Hippocampal formation (tissue), 2 donors: Measurements from ENCODE around the gene SLC13A2.
"Not testable (repeated sequence)": the region's sequence is repeated elsewhere in the genome, so short reads cannot be mapped to it uniquely, and the experiment has no call there.

ENCODE experiments used
- DNase-seq, 2 donors: peaks; one replicate each; lab custom pipeline; 2025; lab: John Stamatoyannopoulos, UW

The SLC13A2 gene

GRCh38 chr17:28473542-28473941, at the start of gene SLC13A2:
SLC13A2 (plus strand) TSS chr17:28473644; CDS start chr17:28473713, 69 bp downstream.
- DNase-seq: no peak

- no peak for DNase-seq
These were observed 48.2 kb upstream of the SLC13A2 start for GRCh38 chr17:28425206-28425605.

- no peak for DNase-seq
These were observed 47.3 kb upstream of the SLC13A2 start for GRCh38 chr17:28426081-28426519.

GRCh38 chr17:28427371-28427770, 46.1 kb upstream of the SLC13A2 start:
- no peak for DNase-seq

GRCh38 chr17:28427982-28428381, 45.5 kb upstream of the SLC13A2 start:
- DNase-seq: not testable (repeated sequence)

GRCh38 chr17:28433721-28434120, 39.7 kb upstream of the SLC13A2 start:
- no peak for DNase-seq

GRCh38 chr17:28434326-28434725, 39.1 kb upstream of the SLC13A2 start:
- not testable (repeated sequence) for DNase-seq

GRCh38 chr17:28443901-28444638, 29.4 kb upstream of the SLC13A2 start:
- no peak for DNase-seq

- DNase-seq: no peak
These were observed 26.6 kb upstream of the SLC13A2 start for GRCh38 chr17:28446716-28447395.

- DNase-seq: no peak
These were observed 26.1 kb upstream of the SLC13A2 start for GRCh38 chr17:28447396-28447760.

GRCh38 chr17:28449859-28450258, 23.6 kb upstream of the SLC13A2 start:
- DNase-seq: no peak

- DNase-seq: no peak
These were observed 15.6 kb upstream of the SLC13A2 start for GRCh38 chr17:28457890-28458289.

GRCh38 chr17:28458881-28459280, 14.6 kb upstream of the SLC13A2 start:
- DNase-seq: not testable (repeated sequence)

GRCh38 chr17:28460901-28461300, 12.5 kb upstream of the SLC13A2 start:
- DNase-seq: no peak

GRCh38 chr17:28466001-28466400, 7.4 kb upstream of the SLC13A2 start:
- DNase-seq: no peak

- no peak for DNase-seq
These were observed 6.9 kb upstream of the SLC13A2 start for GRCh38 chr17:28466521-28467048.

GRCh38 chr17:28467456-28468025, 5.9 kb upstream of the SLC13A2 start:
- DNase-seq: no peak

GRCh38 chr17:28468033-28468735, 5.3 kb upstream of the SLC13A2 start:
- not testable (repeated sequence) for DNase-seq

- DNase-seq: no peak
These were observed 4.7 kb upstream of the SLC13A2 start for GRCh38 chr17:28468781-28469180.

- DNase-seq: no peak
These were observed 4.1 kb upstream of the SLC13A2 start for GRCh38 chr17:28469376-28469775.

- no peak for DNase-seq
These were observed 3.1 kb upstream of the SLC13A2 start for GRCh38 chr17:28470266-28470913.

- DNase-seq: no peak
These were observed 2.5 kb upstream of the SLC13A2 start for GRCh38 chr17:28470914-28471366.
